Erythroblast (primary cell): ENCODE measurements around the gene PKP4.

Source experiments
- GATA1 ChIP-seq: IDR thresholded peaks from 2 replicates; pipeline ENCODE4 v1.6.1; 2011; ENCODE audit warnings: low read depth, mild to moderate bottlenecking, control low read depth, low read length, moderate library complexity
- POLR2A ChIP-seq: IDR thresholded peaks from 2 replicates; pipeline ENCODE4 v1.6.1; 2011; ENCODE audit warnings: mild to moderate bottlenecking, low read length

DNA sequence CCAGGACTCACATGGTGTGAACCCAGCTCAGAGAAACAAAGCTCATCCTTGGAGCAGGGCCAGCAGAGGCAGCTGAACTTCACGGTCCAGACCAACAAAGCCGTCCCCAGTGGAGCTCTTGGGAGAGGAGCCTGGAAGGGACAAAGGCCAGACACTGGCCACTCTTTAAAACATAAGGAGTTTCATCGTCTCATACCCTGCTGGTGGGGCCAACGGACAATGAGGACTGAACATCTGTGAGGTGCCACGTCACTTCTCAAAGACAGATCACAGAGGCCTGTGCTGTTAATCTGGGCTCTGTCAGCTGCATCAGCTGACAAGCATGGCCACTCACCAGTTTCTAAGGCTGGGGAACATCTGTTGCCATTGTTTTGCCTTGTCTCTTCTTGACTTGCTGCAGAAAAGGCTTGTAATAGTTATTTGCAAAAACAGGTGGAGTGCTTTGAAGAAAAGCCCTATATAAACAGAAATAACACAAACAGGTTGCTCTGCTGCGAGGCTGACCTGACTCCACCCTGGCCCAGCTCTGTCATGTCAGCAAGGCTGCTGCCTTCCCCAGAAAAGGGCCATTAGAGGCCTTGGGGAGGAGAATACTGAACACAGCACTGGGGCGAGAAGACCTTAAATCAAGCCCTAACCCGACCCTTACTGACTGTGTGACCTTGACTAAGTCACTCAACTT lies 270.3 kb downstream of the PKP4 start:
- TF ChIP-seq POLR2A (no peak), GATA1 (no peak)
